Loucy (cell line): ENCODE results near the gene ARL13A.

ENCODE experiments used
- H2AFZ ChIP-seq: fragments of 200-600 bp; sonication (generic); 2 replicates; pipeline ENCODE4 v1.6.0; 2016; ENCODE audit warnings: antibody characterized with exemption, mild to moderate bottlenecking, low read length, moderate library complexity
- H3F3A ChIP-seq: fragments of 200-600 bp; 2 replicates; pipeline ENCODE4 v1.6.0; 2016; ENCODE audit warnings: antibody characterized with exemption, low read depth, mild to moderate bottlenecking
- H3K27me3 ChIP-seq: fragments of 200-600 bp; sonication (generic); 2 replicates; pipeline ENCODE4 v1.6.1; 2014; ENCODE audit warnings: low read length, mild to moderate bottlenecking; ENCODE audit not compliant: insufficient read depth, poor library complexity, severe bottlenecking
- H3K36me3 ChIP-seq: fragments of 200-600 bp; sonication (generic); 2 replicates; pipeline ENCODE4 v1.6.1; 2016; ENCODE audit warnings: low read length; ENCODE audit not compliant: insufficient read depth
- H3K4me1 ChIP-seq: fragments of 200-600 bp; sonication (generic); 2 replicates; pipeline ENCODE4 v1.5.1; 2014; ENCODE audit warnings: low read length, mild to moderate bottlenecking; ENCODE audit not compliant: insufficient read depth, poor library complexity, severe bottlenecking
- H3K4me2 ChIP-seq: fragments of 200-600 bp; sonication (generic); 2 replicates; pipeline ENCODE4 v1.6.0; 2014; ENCODE audit warnings: antibody characterized with exemption, low read length, low read depth, mild to moderate bottlenecking; ENCODE audit not compliant: poor library complexity, severe bottlenecking
- H3K4me3 ChIP-seq: fragments of 200-600 bp; sonication (generic); 2 replicates; pipeline ENCODE4 v1.5.1; 2014; ENCODE audit warnings: low read length, mild to moderate bottlenecking, mixed read lengths; ENCODE audit not compliant: poor library complexity, severe bottlenecking
- H3K79me2 ChIP-seq: fragments of 200-600 bp; sonication (generic); 2 replicates; pipeline ENCODE4 v1.6.1; 2014; ENCODE audit warnings: low read length; ENCODE audit not compliant: insufficient read depth
- H3K9ac ChIP-seq: fragments of 200-600 bp; sonication (generic); 2 replicates; pipeline ENCODE4 v1.6.0; 2014; ENCODE audit warnings: mild to moderate bottlenecking, low read depth, low read length, moderate library complexity; ENCODE audit not compliant: poor library complexity, severe bottlenecking
- H3K9me2 ChIP-seq: fragments of 200-600 bp; sonication (generic); replicated peaks from 2 replicates; pipeline ENCODE4 v1.6.1; 2016; ENCODE audit warnings: low read depth, low read length, mixed read lengths
- H3K9me3 ChIP-seq: fragments of 200-600 bp; sonication (generic); 2 replicates; pipeline ENCODE4 v1.6.1; 2014; ENCODE audit warnings: mild to moderate bottlenecking, antibody characterized with exemption, low read length, low read depth; ENCODE audit not compliant: insufficient read depth
- H4K20me1 ChIP-seq: fragments of 200-600 bp; sonication (generic); 2 replicates; pipeline ENCODE4 v1.6.0; 2014; ENCODE audit warnings: antibody characterized with exemption, low read length, mild to moderate bottlenecking; ENCODE audit not compliant: insufficient read depth, poor library complexity, severe bottlenecking
- CTCF ChIP-seq: fragments of 200-600 bp; sonication (generic); conservative IDR thresholded peaks from 2 replicates; pipeline ENCODE4 v1.5.1; 2014; ENCODE audit warnings: mild to moderate bottlenecking, antibody characterized with exemption, low read length
- EZH2phosphoT487 ChIP-seq: fragments of 200-600 bp; IDR thresholded peaks from 2 replicates; pipeline ENCODE4 v1.6.1; 2018; ENCODE audit warnings: antibody characterized with exemption, mild to moderate bottlenecking, moderate library complexity, borderline replicate concordance

ARL13A gene

GRCh38 chrX:100946299-100946927, 23.1 kb upstream of the ARL13A start:
- Histone ChIP-seq H3K4me3 (no peak overlapping the region), H3F3A (no peaks in the 10 kb centered on the region), H3K27me3 (no peaks in the 10 kb centered on the region)

GRCh38 chrX:100948557-100948956, 21.0 kb upstream of the ARL13A start:
- Histone ChIP-seq H3K9me2 (no peaks in the 10 kb centered on the region), H3K4me2 (no peak overlapping the region), H3K4me3 (no peak overlapping the region), H3K9ac (no peak overlapping the region), H3K9me3 (no peaks in the 10 kb centered on the region), H3K79me2 (no peaks in the 10 kb centered on the region), H3K4me1 (no peaks in the 10 kb centered on the region), H4K20me1 (no peaks in the 10 kb centered on the region), H3F3A (no peaks in the 10 kb centered on the region), H3K27me3 (no peaks in the 10 kb centered on the region), H2AFZ (no peak overlapping the region), H3K36me3 (no peaks in the 10 kb centered on the region)
- no peak for TF ChIP-seq EZH2phosphoT487
- TF ChIP-seq CTCF: no peak

More at GRCh38 chrX:100946299-100946927, 23.1 kb upstream of the ARL13A start:
- Histone ChIP-seq H4K20me1 (no peaks in the 10 kb centered on the region), H3K9me3 (no peaks in the 10 kb centered on the region), H3K4me2 (no peak overlapping the region), H3K79me2 (no peaks in the 10 kb centered on the region), H3K9me2 (no peaks in the 10 kb centered on the region), H3K36me3 (no peaks in the 10 kb centered on the region), H2AFZ (no peak overlapping the region), H3K4me1 (no peaks in the 10 kb centered on the region), H3K9ac (no peak overlapping the region)
- TF ChIP-seq EZH2phosphoT487: no peak
- no peak for TF ChIP-seq CTCF

GRCh38 chrX:100962811-100963210, 6.7 kb upstream of the ARL13A start:
- H3K79me2 ChIP-seq: no peaks in the 10 kb centered on the region
- H4K20me1 ChIP-seq: no peaks in the 10 kb centered on the region
- H2AFZ ChIP-seq: no peak overlapping the region
- no peaks in the 10 kb centered on the region for H3F3A ChIP-seq
- no peak overlapping the region for H3K4me2 ChIP-seq
- H3K9me3 ChIP-seq: no peaks in the 10 kb centered on the region
- no peaks in the 10 kb centered on the region for H3K9me2 ChIP-seq
- H3K4me1 ChIP-seq: no peaks in the 10 kb centered on the region
- H3K27me3 ChIP-seq: no peaks in the 10 kb centered on the region
- TF ChIP-seq EZH2phosphoT487: no peak
- TF ChIP-seq CTCF: no peak
- no peaks in the 10 kb centered on the region for H3K36me3 ChIP-seq
- H3K4me3 ChIP-seq: no peak overlapping the region
- H3K9ac ChIP-seq: no peak overlapping the region
